PC-9 (cell line): Measurements from ENCODE around the gene NFKB2. TPM values are rescaled to one million over a fixed set of nuclear protein-coding genes. Genes with fewer than 3 reads are reported as not detected.
A peak's percentile ranks its signal among the peaks of the same experiment; 100 is the strongest.

Experiments used
- BruUV-seq: library from RNA; stranded (reverse); fragments of 400-500 nt; replicated peaks from 2 replicates; lab custom pipeline; 2021; lab: Mats Ljungman, UMichigan
- CTCF ChIA-PET: fragments of 300-600 bp; sonication (Branson Sonifier 250); formaldehyde crosslinking; loops from one replicate; lab custom pipeline; 2022; ENCODE audit warnings: antibody characterized with exemption; lab: Charles Lee
- POLR2A ChIA-PET: fragments of 300-600 bp; sonication (Branson Sonifier 250); formaldehyde crosslinking; loops from one replicate; lab custom pipeline; 2022; ENCODE audit warnings: antibody characterized with exemption; ENCODE audit not compliant: unreplicated experiment; lab: Charles Lee
- DNase-seq, 2 experiments: peaks; one replicate each; pipeline versions ENCODE4 v3.0.0 to v3.0.0-alpha.2; 2015 to 2022; ENCODE audit warnings: mixed read lengths in 1 of 2
- H2AFZ ChIP-seq: fragments of 200-600 bp; sonication (generic); 2 replicates; pipeline ENCODE4 v1.8.1; 2017; ENCODE audit warnings: antibody characterized with exemption
- H3F3A ChIP-seq: fragments of 200-600 bp; sonication (generic); 2 replicates; pipeline ENCODE4 v1.8.1; 2017; ENCODE audit warnings: antibody characterized with exemption, mild to moderate bottlenecking, low read depth; ENCODE audit not compliant: insufficient read depth
- H3K27ac ChIP-seq: fragments of 200-600 bp; sonication (generic); 2 replicates; pipeline ENCODE4 v1.6.1; 2016; ENCODE audit warnings: mixed run types
- H3K27me3 ChIP-seq: fragments of 200-600 bp; sonication (generic); 2 replicates; pipeline ENCODE4 v1.6.1; 2016; ENCODE audit warnings: low read depth, mixed run types; ENCODE audit not compliant: insufficient read depth
- H3K36me3 ChIP-seq: fragments of 200-600 bp; sonication (generic); 2 replicates; pipeline ENCODE4 v1.6.1; 2016; ENCODE audit warnings: low read depth, mixed run types
- H3K4me1 ChIP-seq: fragments of 200-600 bp; sonication (generic); replicated peaks from 2 replicates; pipeline ENCODE4 v1.6.1; 2016; ENCODE audit warnings: mixed run types; ENCODE audit not compliant: insufficient read depth
- H3K4me2 ChIP-seq: fragments of 200-600 bp; sonication (generic); 2 replicates; pipeline ENCODE4 v1.6.1; 2017; ENCODE audit warnings: mixed run types
- H3K4me3 ChIP-seq: fragments of 200-600 bp; sonication (generic); 2 replicates; pipeline ENCODE4 v1.6.1; 2016; ENCODE audit warnings: mixed run types
- H3K79me2 ChIP-seq: fragments of 200-600 bp; sonication (generic); 2 replicates; pipeline ENCODE4 v1.6.1; 2017; ENCODE audit warnings: low read depth, mixed run types
- H3K9me2 ChIP-seq: fragments of 200-600 bp; sonication (generic); 2 replicates; pipeline ENCODE4 v1.8.1; 2017; ENCODE audit warnings: mild to moderate bottlenecking; ENCODE audit not compliant: insufficient read depth
- H3K9me3 ChIP-seq: fragments of 200-600 bp; sonication (generic); 2 replicates; pipeline ENCODE4 v1.8.1; 2016; ENCODE audit warnings: low read depth; ENCODE audit not compliant: insufficient read depth
- H4K20me1 ChIP-seq: fragments of 200-600 bp; sonication (generic); 2 replicates; pipeline ENCODE4 v1.8.1; 2017; ENCODE audit not compliant: insufficient read depth
- CTCF ChIP-seq: fragments of 200-600 bp; sonication (generic); conservative IDR thresholded peaks from 2 replicates; pipeline ENCODE4 v1.6.1; 2017; ENCODE audit warnings: mixed run types, antibody characterized with exemption, mild to moderate bottlenecking, moderate library complexity
- EZH2 ChIP-seq: fragments of 200-600 bp; sonication (generic); IDR thresholded peaks from 2 replicates; pipeline ENCODE4 v1.8.0; 2017; ENCODE audit warnings: antibody characterized with exemption, low read depth
- intact Hi-C: fragments of 100-400 bp; cut with micrococcal nuclease; formaldehyde crosslinking; loops from one replicate; pipeline ENCODE4 v1.10.0; 2022; ENCODE audit not compliant: unreplicated experiment
- total RNA-seq: library from RNA; stranded (reverse); gene quantifications from 2 replicates; pipeline ENCODE4 v1.2.3, GENCODE V29; 2021

NFKB2 gene
- total RNA-seq, 1 experiment from 2014 or later = 26.3 TPM

DNA sequence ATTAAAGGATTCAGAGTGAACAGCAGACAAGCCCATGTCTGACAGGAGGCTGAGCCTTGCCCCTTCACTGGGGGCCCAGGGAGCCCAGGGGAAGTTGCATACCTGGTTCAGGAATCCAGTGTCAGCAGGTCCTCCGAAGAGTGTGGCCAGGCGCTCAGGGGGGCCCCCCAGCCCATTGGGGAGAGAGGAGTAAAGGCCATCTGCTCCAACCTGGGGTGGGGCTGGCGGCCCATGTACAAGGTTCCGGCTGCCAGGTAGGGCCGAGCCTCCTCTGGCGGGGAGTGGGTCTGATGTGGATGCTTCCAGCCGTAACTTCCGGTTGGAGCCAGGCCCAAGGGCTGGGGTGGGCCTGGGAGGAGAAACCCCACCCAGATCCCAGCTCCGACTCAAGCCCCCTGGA, 20.8 kb downstream of the NFKB2 start:
- TF ChIP-seq CTCF (no peak), EZH2 (no peak)
- no peak overlapping the region for H3K4me3 ChIP-seq
- H3K4me2 ChIP-seq = no peak overlapping the region
- H3K36me3 ChIP-seq = no peaks in the 10 kb centered on the region
- no peaks in the 10 kb centered on the region for H3K9me3 ChIP-seq
- POLR2A ChIA-PET = no interaction called here
- no peak overlapping the region for H3K27ac ChIP-seq
- DNase-seq = no peak
- no peak overlapping the region for H2AFZ ChIP-seq
- no TSS peak for BruUV-seq
- H3K79me2 ChIP-seq = no peaks in the 10 kb centered on the region
- CTCF ChIA-PET = no interaction called here
- no peaks in the 10 kb centered on the region for H3K4me1 ChIP-seq
- no peaks in the 10 kb centered on the region; the same call in 1 of the 2 replicates for H3F3A ChIP-seq
- intact Hi-C loops = no loop called here
- H3K9me2 ChIP-seq = no peaks in the 10 kb centered on the region
- no peaks in the 10 kb centered on the region for H4K20me1 ChIP-seq
- peaks cover 40% of the 10 kb centered on the region for H3K27me3 ChIP-seq

- DNase-seq = no peak
- CTCF ChIA-PET = no interaction called here
- no peak overlapping the region for H3K27ac ChIP-seq
- H4K20me1 ChIP-seq = no peaks in the 10 kb centered on the region
- H3F3A ChIP-seq = no peaks in the 10 kb centered on the region; the same call in 1 of the 2 replicates
- no peak overlapping the region for H3K4me3 ChIP-seq
- TF ChIP-seq CTCF (no peak), EZH2 (no peak)
- intact Hi-C loops = no loop called here
- no peak overlapping the region for H2AFZ ChIP-seq
- peaks cover 37% of the 10 kb centered on the region for H3K27me3 ChIP-seq
- H3K9me3 ChIP-seq = no peaks in the 10 kb centered on the region
- no peaks in the 10 kb centered on the region for H3K36me3 ChIP-seq
- H3K4me2 ChIP-seq = no peak overlapping the region
- POLR2A ChIA-PET = no interaction called here
- H3K79me2 ChIP-seq = no peaks in the 10 kb centered on the region
- no peaks in the 10 kb centered on the region for H3K4me1 ChIP-seq
- H3K9me2 ChIP-seq = no peaks in the 10 kb centered on the region
- BruUV-seq = no TSS peak
Measured at GRCh38 chr10:102416695-102417094, 21.2 kb downstream of the NFKB2 start.

DNA sequence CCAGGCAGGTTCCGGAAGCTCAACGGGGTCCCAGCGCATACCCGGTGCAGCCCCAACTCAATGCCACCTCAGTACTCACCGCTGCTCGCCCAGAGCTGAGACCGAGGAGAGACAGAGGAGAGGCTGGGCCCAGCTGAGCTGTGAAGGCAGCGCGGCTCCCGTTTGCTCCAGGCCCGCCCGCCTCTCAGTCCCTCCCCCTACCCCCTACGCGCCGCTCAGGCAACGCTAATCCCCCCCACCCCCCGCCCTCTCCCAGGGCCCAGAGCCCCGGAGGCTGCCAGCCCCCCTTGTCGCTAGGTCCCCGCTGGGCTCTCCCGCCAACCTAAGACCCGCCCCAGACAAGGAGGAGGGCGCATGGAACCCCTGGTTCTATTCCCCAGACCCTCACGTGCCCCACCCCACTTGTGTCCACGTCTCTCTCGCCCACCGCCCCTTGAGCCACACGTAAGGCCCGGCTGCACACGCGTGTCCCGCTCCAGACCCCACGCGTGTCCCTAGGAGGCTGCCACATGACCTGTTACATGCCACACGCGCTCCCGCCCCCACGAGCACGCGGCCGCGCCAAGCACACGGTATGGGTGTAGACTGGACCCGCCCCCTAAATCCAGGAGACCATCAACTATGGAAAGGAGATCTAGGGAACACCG, 23.2 kb downstream of the NFKB2 start, which contains the start of gene PSD:
PSD (minus strand) TSS at position 164 of the 647 bp plus-strand sequence. CDS start 1,747 bp downstream, outside the sequence.
- POLR2A ChIA-PET = no interaction called here
- H3K27ac ChIP-seq = no peak within 1 kb of the TSS
- BruUV-seq = no TSS peak

More for the DNA sequence above, 23.2 kb downstream of the NFKB2 start, which contains the start of gene PSD:
- intact Hi-C loops = no loop called here
- H3K4me1 ChIP-seq = peaks cover 5% of the 10 kb centered on the region; the same call in 1 of the 2 replicates
- H2AFZ ChIP-seq = 0 out of 2 replicates have a peak within 1 kb of the TSS, but pooled peaks have one; percentile 94
- DNase-seq = no peak
- TF ChIP-seq CTCF (no peak), EZH2 (no peak)
- peak within 1 kb of the TSS; percentile 94 for H3K4me3 ChIP-seq
- no peaks in the 10 kb centered on the region for H4K20me1 ChIP-seq
- no peaks in the 10 kb centered on the region; the same call in 1 of the 2 replicates for H3F3A ChIP-seq
- H3K36me3 ChIP-seq = no peaks in the 10 kb centered on the region
- no peaks in the 10 kb centered on the region for H3K79me2 ChIP-seq
- CTCF ChIA-PET = no interaction called here
- no peaks in the 10 kb centered on the region for H3K9me3 ChIP-seq
- H3K27me3 ChIP-seq = peaks cover 20% of the 10 kb centered on the region; the same call in 1 of the 2 replicates
- H3K9me2 ChIP-seq = no peaks in the 10 kb centered on the region
- H3K4me2 ChIP-seq = peak within 1 kb of the TSS; percentile 97
